GM12878 (cell line): ENCODE data around the gene RNF220. TPM values are rescaled to one million over a fixed set of nuclear protein-coding genes. Genes with fewer than 3 reads are reported as not detected.

Experiments used
- BACH1 ChIP-seq: fragments of 450-650 bp; IDR thresholded peaks from 2 replicates; pipeline ENCODE4 v1.6.1; 2017; ENCODE audit warnings: mild to moderate bottlenecking, borderline replicate concordance
- BHLHE40 ChIP-seq, 2 experiments: fragments of 450-650 bp in 1 of 2; IDR thresholded peaks; 2 replicates each; pipeline ENCODE4 v1.6.1; 2011 to 2017; ENCODE audit warnings: low read depth in 2 of 2, borderline replicate concordance in 1 of 2, improper control_type of control experiment in 1 of 2, low read length in 1 of 2, mild to moderate bottlenecking in 1 of 2
- CHD1 ChIP-seq: IDR thresholded peaks from 2 replicates; pipeline ENCODE4 v1.6.1; 2012; ENCODE audit warnings: low read depth, low read length, improper control_type of control experiment
- CUX1 ChIP-seq: IDR thresholded peaks from 2 replicates; pipeline ENCODE4 v1.6.1; 2012; ENCODE audit warnings: improper control_type of control experiment, low read depth, low read length; ENCODE audit not compliant: insufficient replicate concordance
- FOXM1 ChIP-seq: IDR thresholded peaks from 2 replicates; pipeline ENCODE4 v1.6.1; 2012; ENCODE audit warnings: low read depth, mild to moderate bottlenecking, inconsistent platforms, low read length, moderate library complexity
- GATAD2B ChIP-seq: fragments of 450-650 bp; conservative IDR thresholded peaks from 2 replicates; pipeline ENCODE4 v1.6.1; 2017; ENCODE audit warnings: low read depth, mild to moderate bottlenecking, moderate library complexity
- HDAC2 ChIP-seq: fragments of 200-600 bp; sonication (generic); IDR thresholded peaks from 2 replicates; pipeline ENCODE4 v1.6.1; 2017
- IKZF2 ChIP-seq, 2 experiments: fragments of 450-650 bp; IDR thresholded peaks; 2 replicates each; pipeline ENCODE4 v1.6.1; 2017; ENCODE audit warnings: mild to moderate bottlenecking in 2 of 2, moderate library complexity in 2 of 2
- JUND ChIP-seq: IDR thresholded peaks from 2 replicates; pipeline ENCODE4 v1.6.1; 2012; ENCODE audit warnings: low read depth, mild to moderate bottlenecking, low read length, improper control_type of control experiment, moderate library complexity
- KAT2A ChIP-seq: conservative IDR thresholded peaks from 2 replicates; pipeline ENCODE4 v1.6.1; 2011; ENCODE audit warnings: low read depth, low read length; ENCODE audit not compliant: control insufficient read depth
- PBX3 ChIP-seq: IDR thresholded peaks from 2 replicates; pipeline ENCODE4 v1.6.1; 2011; ENCODE audit warnings: mild to moderate bottlenecking, low read depth, low read length, moderate library complexity; ENCODE audit not compliant: insufficient replicate concordance
- RAD51 ChIP-seq: fragments of 450-650 bp; IDR thresholded peaks from 2 replicates; pipeline ENCODE4 v1.6.1; 2016; ENCODE audit warnings: moderate library complexity, mild to moderate bottlenecking, inconsistent platforms
- RUNX3 ChIP-seq: IDR thresholded peaks from 2 replicates; pipeline ENCODE4 v1.6.1; 2012; ENCODE audit warnings: low read length, inconsistent platforms
- SMAD5 ChIP-seq: IDR thresholded peaks from 2 replicates; pipeline ENCODE4 v1.6.1; 2016; ENCODE audit warnings: antibody characterized with exemption, low read depth
- SMC3 ChIP-seq: IDR thresholded peaks from 2 replicates; pipeline ENCODE4 v1.6.1; 2011; ENCODE audit warnings: low read length, improper control_type of control experiment, borderline replicate concordance
- SRF ChIP-seq, 2 experiments: IDR thresholded peaks; 2 replicates each; pipeline ENCODE4 v1.6.1; 2011; ENCODE audit warnings: low read depth in 2 of 2, low read length in 2 of 2, mild to moderate bottlenecking in 1 of 2, moderate library complexity in 1 of 2
- ZNF217 ChIP-seq: fragments of 450-650 bp; IDR thresholded peaks from 2 replicates; pipeline ENCODE4 v1.6.1; 2017; ENCODE audit warnings: antibody characterized with exemption, mild to moderate bottlenecking
- ZNF687 ChIP-seq: fragments of 450-650 bp; IDR thresholded peaks from 2 replicates; pipeline ENCODE4 v1.6.1; 2017; ENCODE audit warnings: mild to moderate bottlenecking, moderate library complexity
- polyA plus RNA-seq, 11 experiments: library from polyadenylated mRNA; depleted of rRNA in 4 of 11; unstranded in 6 of 11; stranded (reverse) in 5 of 11; fragments of >200 nt; fragmentation: Nextera tagmentation in 4 of 11; fragmentation: Illumina TruSeq in 1 of 11; extraction: Ambion mirVana in 4 of 11; extraction: Trizol in 1 of 11; gene quantifications; 1 replicate in 1 of 11; 2 replicates in 10 of 11; pipeline versions ENCODE4 v1.2.1 to v1.2.3, GENCODE V29; 2011 to 2016; ENCODE audit warnings: inconsistent platforms in 2 of 11, missing spikeins in 2 of 11, low read depth in 1 of 11
- total RNA-seq, 4 experiments: library from RNA; depleted of rRNA in 3 of 4; stranded (reverse); fragments of >200 nt in 3 of 4; fragmentation: Illumina TruSeq in 1 of 4; extraction: Trizol in 1 of 4; gene quantifications; 2 replicates each; pipeline versions ENCODE4 v1.2.1 to v1.2.3, GENCODE V29; 2013 to 2021
- TF ChIP-seq, protein P1 (sequence below), 3 experiments: IDR thresholded peaks in 2 of 3; conservative IDR thresholded peaks in 1 of 3; 2 replicates each; pipeline ENCODE4 v1.5.1; 2011; ENCODE audit warnings: low read depth in 3 of 3, low read length in 3 of 3, mild to moderate bottlenecking in 3 of 3, control low read depth in 2 of 3, moderate library complexity in 2 of 3, inconsistent platforms in 1 of 3, mixed read lengths in 1 of 3; ENCODE audit not compliant: control insufficient read depth in 2 of 3, insufficient read depth in 1 of 3; ENCODE audit errors: extremely low read depth in 1 of 3

The RNF220 gene
- total and polyA plus RNA-seq, 10 of the 15 experiments (the other 5 are each of a cell fraction or from before 2014, with no cell fraction given) = 4.6 to 84.1 (median 53.7) TPM

DNA sequence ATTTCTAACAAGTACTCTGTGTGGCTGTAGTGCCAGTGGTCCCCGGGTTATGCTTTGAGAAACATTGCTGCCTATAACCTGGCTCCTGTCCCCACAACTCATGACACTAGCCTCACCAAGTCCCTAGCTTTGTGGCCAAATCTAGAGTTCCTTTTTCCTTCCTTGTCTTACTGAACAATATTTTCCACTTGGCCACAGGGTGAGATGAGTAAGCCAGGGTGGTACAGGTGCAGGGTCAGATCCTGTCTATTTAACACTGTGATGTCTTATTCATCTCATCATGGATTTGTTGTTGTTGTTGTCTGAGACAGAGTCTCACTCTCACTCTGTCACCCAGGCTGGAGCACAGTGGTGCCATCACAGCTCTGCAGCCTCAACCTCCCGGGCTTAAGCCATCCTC is 288.1 kb downstream of the RNF220 start (continued):
- TF ChIP-seq SMC3 (no peak), RUNX3 (peak; percentile 56; the same call in 1 of the 2 replicates), PBX3 (no peak), GATAD2B (no peak), CHD1 (no peak), FOXM1 (no peak), SMAD5 (no peak), RAD51 (no peak), ZNF217 (no peak), HDAC2 (no peak), SRF (IDR thresholded peaks at IDR 0.05; ENCODE audit: low read depth in 2 of 2, low read length in 2 of 2) (no peak), ZNF687 (no peak), JUND (no peak), CUX1 (no peak), IKZF2 (IDR thresholded peaks at IDR 0.05) (peak in 1 of 2 experiments; percentile 24; a peak in 1 of 4 replicates), KAT2A (no peak), BHLHE40 (IDR thresholded peaks at IDR 0.05; ENCODE audit: borderline replicate concordance in 1 of 2, low read depth in 2 of 2, low read length in 1 of 2) (no peak), BACH1 (no peak)
- TF ChIP-seq, protein P1, sequence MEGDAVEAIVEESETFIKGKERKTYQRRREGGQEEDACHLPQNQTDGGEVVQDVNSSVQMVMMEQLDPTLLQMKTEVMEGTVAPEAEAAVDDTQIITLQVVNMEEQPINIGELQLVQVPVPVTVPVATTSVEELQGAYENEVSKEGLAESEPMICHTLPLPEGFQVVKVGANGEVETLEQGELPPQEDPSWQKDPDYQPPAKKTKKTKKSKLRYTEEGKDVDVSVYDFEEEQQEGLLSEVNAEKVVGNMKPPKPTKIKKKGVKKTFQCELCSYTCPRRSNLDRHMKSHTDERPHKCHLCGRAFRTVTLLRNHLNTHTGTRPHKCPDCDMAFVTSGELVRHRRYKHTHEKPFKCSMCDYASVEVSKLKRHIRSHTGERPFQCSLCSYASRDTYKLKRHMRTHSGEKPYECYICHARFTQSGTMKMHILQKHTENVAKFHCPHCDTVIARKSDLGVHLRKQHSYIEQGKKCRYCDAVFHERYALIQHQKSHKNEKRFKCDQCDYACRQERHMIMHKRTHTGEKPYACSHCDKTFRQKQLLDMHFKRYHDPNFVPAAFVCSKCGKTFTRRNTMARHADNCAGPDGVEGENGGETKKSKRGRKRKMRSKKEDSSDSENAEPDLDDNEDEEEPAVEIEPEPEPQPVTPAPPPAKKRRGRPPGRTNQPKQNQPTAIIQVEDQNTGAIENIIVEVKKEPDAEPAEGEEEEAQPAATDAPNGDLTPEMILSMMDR (IDR thresholded peaks at IDR 0.05 in 2 of 3, conservative IDR thresholded peaks at IDR 0.05 in 1 of 3; ENCODE audit: control insufficient read depth in 2 of 3, extremely low read depth in 1 of 3, insufficient read depth in 1 of 3, low read depth in 3 of 3, low read length in 3 of 3) = no peak
